Chondrocyte (in vitro differentiated cells): ENCODE measurements around the gene INPP4A. TPM values are rescaled to one million over a fixed set of nuclear protein-coding genes. Genes with fewer than 3 reads are reported as not detected.

Experiments
- DNase-seq: peaks from one replicate; pipeline ENCODE4 v3.0.0; 2021; ENCODE audit warnings: mixed read lengths, low spot score
- H3K27ac Mint-ChIP-seq: one replicate; pipeline ENCODE4 v1.8.0; 2021; ENCODE audit warnings: mild to moderate bottlenecking, moderate library complexity, mixed read lengths; ENCODE audit not compliant: unreplicated experiment
- H3K27me3 Mint-ChIP-seq: 2 replicates; pipeline ENCODE4 v1.8.0; 2021; ENCODE audit warnings: low read depth, mixed read lengths
- H3K36me3 Mint-ChIP-seq: 2 replicates; pipeline ENCODE4 v1.8.0; 2021; ENCODE audit warnings: low read depth, mixed read lengths
- H3K4me1 Mint-ChIP-seq: 2 replicates; pipeline ENCODE4 v1.8.0; 2021; ENCODE audit warnings: low read depth, mild to moderate bottlenecking, mixed read lengths
- H3K4me3 Mint-ChIP-seq: one replicate; pipeline ENCODE4 v1.8.0; 2021; ENCODE audit warnings: mild to moderate bottlenecking, moderate library complexity, mixed read lengths; ENCODE audit not compliant: unreplicated experiment
- H3K9me3 Mint-ChIP-seq: 2 replicates; pipeline ENCODE4 v1.8.0; 2021; ENCODE audit warnings: low read depth, mixed read lengths
- total RNA-seq: library from RNA; stranded (reverse); gene quantifications from 3 replicates; pipeline ENCODE4 v1.2.1, GENCODE V29; 2021
- TF ChIP-seq, protein P1 (sequence below): fragments of 200-600 bp; sonication (generic); IDR thresholded peaks from 2 replicates; pipeline ENCODE4 v1.5.0; 2021; ENCODE audit warnings: antibody characterized with exemption, mild to moderate bottlenecking, moderate library complexity

Gene INPP4A
- total RNA-seq, 1 donor from 2014 or later, result 26.1 TPM

DNA sequence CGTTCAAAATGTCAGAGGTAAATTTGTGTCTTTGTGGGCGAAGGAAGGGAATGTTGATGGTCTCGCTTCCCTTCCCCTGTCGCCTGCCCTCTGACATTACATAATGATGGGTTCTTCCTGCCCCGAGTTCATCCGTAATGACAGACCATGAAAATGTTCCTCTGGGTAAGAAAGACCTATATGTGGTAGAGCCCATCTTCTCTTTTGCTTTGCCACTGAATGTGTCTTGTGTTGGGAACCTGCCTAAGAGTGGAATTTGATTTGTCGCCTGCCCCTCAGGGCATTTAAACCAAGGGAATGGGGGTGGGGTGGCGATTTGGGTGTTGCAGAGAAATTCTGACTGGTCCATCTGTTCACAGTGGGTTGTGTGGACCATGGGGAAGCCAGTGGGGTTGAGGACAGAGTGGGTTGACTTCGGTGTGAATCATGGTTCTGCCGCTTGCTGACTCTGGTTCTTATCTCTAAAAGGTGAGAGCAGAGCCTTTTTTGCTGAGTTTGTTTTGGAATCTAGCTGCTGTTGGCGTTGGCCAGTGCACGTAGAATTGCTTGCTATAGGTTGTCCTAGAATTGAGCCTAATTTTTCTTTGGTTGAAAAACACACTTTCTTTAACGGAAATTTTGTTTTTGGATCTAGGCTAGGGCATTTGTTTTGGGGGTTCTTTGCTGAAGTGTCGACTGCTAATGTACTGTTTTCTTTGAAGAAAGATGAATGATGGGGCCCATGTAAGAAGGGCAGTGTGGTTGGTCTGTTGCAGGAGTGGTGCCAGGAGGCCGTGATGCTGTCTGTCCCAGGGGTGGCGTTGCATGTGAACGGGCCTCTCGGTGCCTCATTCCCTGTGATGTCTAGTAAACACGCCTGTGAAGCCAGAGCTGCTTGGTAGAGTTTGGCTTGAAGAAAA is 1.3 kb downstream of the INPP4A start:
- Mint-ChIP-seq H3K9me3 (no peaks in the 10 kb centered on the region), H3K27me3 (no peaks in the 10 kb centered on the region), H3K4me1 (peaks cover 22% of the 10 kb centered on the region), H3K4me3 (peak overlapping the region; percentile 82), H3K27ac (peak overlapping the region; percentile 86), H3K36me3 (no peaks in the 10 kb centered on the region)
- TF ChIP-seq, protein P1, sequence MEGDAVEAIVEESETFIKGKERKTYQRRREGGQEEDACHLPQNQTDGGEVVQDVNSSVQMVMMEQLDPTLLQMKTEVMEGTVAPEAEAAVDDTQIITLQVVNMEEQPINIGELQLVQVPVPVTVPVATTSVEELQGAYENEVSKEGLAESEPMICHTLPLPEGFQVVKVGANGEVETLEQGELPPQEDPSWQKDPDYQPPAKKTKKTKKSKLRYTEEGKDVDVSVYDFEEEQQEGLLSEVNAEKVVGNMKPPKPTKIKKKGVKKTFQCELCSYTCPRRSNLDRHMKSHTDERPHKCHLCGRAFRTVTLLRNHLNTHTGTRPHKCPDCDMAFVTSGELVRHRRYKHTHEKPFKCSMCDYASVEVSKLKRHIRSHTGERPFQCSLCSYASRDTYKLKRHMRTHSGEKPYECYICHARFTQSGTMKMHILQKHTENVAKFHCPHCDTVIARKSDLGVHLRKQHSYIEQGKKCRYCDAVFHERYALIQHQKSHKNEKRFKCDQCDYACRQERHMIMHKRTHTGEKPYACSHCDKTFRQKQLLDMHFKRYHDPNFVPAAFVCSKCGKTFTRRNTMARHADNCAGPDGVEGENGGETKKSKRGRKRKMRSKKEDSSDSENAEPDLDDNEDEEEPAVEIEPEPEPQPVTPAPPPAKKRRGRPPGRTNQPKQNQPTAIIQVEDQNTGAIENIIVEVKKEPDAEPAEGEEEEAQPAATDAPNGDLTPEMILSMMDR, result no peak
- DNase-seq, result no peak

DNA sequence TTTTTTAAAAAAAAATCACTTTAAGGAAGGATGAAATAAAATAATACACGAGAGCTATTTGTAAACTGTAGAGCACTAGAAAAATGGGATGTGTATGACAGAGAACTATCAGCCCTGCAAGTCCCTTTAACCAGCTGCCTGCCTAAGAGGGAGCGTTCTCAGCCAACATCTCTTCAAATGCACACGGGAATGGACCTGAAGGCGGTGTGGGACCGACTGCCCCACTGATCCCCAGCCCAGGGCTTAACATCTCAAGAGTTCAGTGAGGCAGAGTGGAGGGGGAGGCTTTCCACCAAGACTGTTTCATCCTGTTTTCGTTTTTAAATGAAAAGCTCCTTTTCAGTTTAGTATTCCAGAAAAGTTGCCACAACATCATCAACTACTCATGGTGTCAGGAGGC is 2.2 kb downstream of the INPP4A start:
- no peak overlapping the region for H3K4me3 Mint-ChIP-seq
- H3K9me3 Mint-ChIP-seq, result no peaks in the 10 kb centered on the region
- H3K36me3 Mint-ChIP-seq, result no peaks in the 10 kb centered on the region
- no peaks in the 10 kb centered on the region for H3K27me3 Mint-ChIP-seq
- peaks cover 22% of the 10 kb centered on the region for H3K4me1 Mint-ChIP-seq
- no peak overlapping the region for H3K27ac Mint-ChIP-seq
- DNase-seq, result no peak
- TF ChIP-seq, protein P1, result no peak

DNA sequence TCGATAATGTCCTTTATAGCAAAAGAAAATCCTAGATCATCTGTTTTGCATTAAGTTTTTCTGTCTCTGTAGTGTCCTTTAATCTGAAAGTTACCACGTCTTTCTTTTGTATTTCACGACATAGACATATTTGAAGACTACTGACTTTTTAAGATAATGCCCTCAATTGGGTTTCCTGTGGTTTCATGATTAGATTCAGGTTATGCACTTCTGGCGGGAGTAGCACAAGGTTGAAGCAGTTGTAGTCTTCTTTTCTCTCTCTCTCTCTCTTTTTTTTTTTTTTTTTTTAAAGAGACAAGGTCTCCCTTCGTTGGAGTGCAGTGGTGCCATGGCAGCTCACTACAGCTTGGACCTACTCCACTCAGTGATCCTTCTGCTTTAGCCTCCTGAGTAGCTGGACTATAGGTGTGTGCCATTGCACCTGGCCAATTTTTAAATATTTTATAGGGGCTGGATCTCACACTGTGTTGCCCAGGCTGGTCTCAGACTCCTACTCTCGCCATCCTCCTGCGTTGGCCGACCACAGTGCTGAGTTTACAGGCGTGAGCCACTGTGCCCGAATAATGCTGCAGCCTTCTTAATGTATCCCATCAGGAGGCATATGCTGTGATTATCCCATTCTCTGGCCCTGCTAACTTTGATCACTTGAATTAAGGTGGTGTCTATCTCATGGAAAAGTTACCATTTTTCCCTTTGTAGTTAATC is 3.9 kb downstream of the INPP4A start:
- H3K9me3 Mint-ChIP-seq, result no peaks in the 10 kb centered on the region
- no peaks in the 10 kb centered on the region for H3K27me3 Mint-ChIP-seq
- peaks cover 22% of the 10 kb centered on the region for H3K4me1 Mint-ChIP-seq
- no peaks in the 10 kb centered on the region for H3K36me3 Mint-ChIP-seq
- no peak for DNase-seq
- TF ChIP-seq, protein P1, result no peak
- H3K4me3 Mint-ChIP-seq, result no peak overlapping the region
- H3K27ac Mint-ChIP-seq, result no peak overlapping the region

DNA sequence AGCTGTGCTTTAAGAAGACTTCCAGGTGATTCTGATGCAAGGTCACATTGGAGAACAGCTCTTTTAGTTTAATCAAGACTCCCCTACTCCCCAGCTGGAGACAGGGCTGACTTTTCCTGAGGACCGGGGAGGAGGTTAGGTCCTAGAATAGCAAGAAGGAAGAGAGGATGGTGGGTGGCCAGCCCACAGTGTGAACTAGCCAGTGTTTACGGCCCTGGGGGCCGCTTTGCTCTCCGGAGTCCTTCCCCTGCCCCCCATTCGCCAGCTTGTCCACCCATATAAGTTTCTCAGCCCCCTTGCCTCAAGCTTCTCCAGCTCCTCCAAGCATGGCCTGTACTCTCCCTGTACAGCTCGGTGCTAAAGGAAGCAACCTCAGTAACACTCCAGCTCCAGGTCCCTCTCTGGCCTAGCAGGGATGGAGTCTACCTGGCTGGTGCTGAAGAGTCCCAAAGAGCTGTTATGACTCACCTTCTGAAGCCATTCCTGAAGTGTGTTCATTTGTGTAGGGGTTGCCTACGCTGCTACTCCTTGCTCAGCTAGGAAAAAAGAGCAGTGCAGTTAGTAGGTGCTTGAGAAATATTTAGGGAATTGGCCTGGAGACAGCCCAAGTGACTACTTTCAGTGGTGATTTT is 7.9 kb downstream of the INPP4A start:
- H3K27ac Mint-ChIP-seq, result no peak overlapping the region
- H3K9me3 Mint-ChIP-seq, result no peaks in the 10 kb centered on the region
- DNase-seq, result no peak
- H3K27me3 Mint-ChIP-seq, result no peaks in the 10 kb centered on the region
- peaks cover 26% of the 10 kb centered on the region for H3K4me1 Mint-ChIP-seq
- TF ChIP-seq, protein P1, result no peak
- H3K4me3 Mint-ChIP-seq, result no peak overlapping the region
- H3K36me3 Mint-ChIP-seq, result no peaks in the 10 kb centered on the region

DNA sequence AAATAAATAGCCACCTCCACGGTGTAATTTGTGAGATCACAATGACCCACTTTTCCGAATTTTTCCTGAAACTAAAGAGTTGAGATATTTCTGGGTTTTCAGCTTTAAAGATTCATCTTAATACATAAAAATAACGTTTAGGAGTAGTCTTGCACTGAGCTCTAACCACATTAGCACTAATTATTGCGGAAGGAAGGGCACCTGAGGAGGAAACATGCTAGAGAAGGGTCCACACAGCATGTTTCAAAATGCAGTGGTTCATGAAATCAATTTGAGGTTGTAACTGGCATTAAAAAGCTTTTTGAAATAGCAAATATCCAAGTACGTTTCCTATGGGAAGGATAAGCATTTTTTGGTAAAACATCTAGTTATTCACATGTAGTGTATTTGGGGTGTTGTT is 8.4 kb downstream of the INPP4A start:
- no peak overlapping the region for H3K27ac Mint-ChIP-seq
- TF ChIP-seq, protein P1, result no peak
- no peak overlapping the region for H3K4me3 Mint-ChIP-seq
- H3K36me3 Mint-ChIP-seq, result no peaks in the 10 kb centered on the region
- DNase-seq, result no peak
- H3K4me1 Mint-ChIP-seq, result peaks cover 26% of the 10 kb centered on the region
- H3K9me3 Mint-ChIP-seq, result no peaks in the 10 kb centered on the region
- H3K27me3 Mint-ChIP-seq, result no peaks in the 10 kb centered on the region
